ENCODE measurements around the gene COBL.

COBL gene

DNA sequence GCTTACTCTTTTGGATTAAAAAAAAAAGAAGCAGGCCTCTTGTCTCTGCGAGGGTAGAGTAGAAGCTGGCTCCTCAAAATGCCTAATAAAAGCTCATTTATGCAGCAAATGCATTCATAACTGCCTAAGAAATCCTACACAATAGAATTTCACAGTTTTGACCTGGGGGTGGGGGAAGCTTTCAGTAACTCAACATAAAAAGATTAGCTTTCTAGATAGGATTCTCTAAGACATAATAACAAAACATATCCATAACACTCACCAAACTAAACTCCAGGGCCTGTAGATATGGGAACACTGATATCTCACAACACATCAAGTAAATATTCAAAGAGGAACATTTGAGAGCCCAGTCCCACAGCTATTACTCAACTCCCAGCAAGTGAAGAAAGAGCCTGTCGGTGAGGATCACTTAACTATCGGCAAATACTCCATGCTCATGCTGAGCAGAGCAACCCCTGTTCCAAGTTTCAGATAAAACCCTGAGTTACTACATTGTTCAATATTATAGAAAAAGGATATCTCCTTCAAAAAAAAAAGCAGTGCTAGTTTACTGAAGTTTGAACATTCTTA, 88.1 kb downstream of the COBL start:
- TF ChIP-seq CTCF (IDR thresholded peaks at IDR 0.05; ENCODE audit: control insufficient read depth, insufficient read depth, low read depth, low read length, missing control alignments): no peak
- no peak for DNase-seq (ENCODE audit: low read depth)

GRCh38 chr7:51227861-51228260, 88.7 kb downstream of the COBL start:
- no peak overlapping the region for H3K4me3 ChIP-seq (ENCODE audit: control insufficient read depth, low read depth, low read length)
- DNase-seq (ENCODE audit: low read depth): no peak
- no peak for TF ChIP-seq CTCF (IDR thresholded peaks at IDR 0.05; ENCODE audit: control insufficient read depth, insufficient read depth, low read depth, low read length, missing control alignments)

More for the DNA sequence above, 88.1 kb downstream of the COBL start:
- H3K4me3 ChIP-seq (ENCODE audit: control insufficient read depth, low read depth, low read length): no peak overlapping the region

DNA sequence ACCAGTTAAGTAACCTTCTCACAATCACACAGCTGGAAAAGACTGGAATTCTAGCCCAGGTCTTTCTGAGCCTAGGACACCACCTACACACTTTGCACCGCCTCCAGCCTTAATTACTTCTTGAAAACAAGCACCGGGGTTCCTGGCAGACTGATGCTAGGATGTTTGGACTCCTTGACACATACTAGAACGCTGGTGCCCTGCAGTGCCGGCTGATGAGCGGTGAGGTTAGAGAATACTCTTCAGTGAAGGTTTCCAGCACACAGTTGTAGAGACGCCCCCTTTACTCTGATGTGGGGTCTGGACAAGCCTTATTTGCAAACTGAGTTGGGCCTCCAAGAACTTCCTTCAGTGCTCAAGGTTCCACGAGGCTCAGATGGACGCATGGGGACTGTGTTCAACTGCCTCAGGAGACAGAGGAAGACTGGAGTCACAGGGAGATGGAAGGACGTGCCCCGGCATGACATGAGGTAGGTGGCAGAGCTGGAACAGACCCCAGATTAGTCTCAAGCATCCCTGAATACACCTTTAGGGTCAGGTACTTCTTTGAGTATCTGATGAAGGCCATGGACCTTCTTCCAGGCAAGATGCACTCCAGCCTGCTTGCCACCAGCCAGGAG, 89.6 kb downstream of the COBL start:
- no peak for TF ChIP-seq CTCF (IDR thresholded peaks at IDR 0.05; ENCODE audit: control insufficient read depth, insufficient read depth, low read depth, low read length, missing control alignments)
- no peak overlapping the region for H3K4me3 ChIP-seq (ENCODE audit: control insufficient read depth, low read depth, low read length)
- DNase-seq (ENCODE audit: low read depth): no peak

DNA sequence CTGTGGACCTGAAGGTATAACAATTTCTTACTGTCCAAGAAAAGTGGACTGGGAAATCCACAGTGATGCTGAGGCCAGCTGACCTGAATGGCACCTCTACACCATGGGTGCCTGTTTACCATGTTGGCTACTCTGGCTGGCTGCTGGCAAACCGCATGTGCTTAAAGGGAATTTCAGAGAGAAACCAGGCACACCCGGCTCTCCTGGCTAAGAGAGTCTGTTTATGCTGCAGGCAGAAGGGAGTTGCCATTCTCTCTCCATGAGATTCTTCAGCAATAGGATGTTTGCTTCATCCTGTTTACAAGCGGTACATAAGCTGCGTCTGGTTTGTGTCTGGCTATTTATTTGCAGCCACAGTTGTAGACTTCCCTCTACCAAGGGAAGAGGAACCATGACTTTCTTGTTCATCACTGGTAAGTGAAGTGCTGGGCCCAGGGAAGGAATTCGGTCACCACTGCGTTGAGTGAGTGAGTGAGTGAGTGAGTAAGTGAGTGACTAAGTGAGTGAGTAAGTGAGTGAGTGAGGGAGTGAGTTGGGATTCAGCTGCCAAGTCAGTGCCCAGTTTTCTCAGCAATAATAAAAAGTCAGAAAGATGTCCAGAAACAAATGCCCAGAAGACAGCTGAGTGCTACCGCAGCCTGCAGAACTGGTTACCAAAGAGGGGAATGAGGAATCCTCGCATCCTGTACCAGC, 90.4 kb downstream of the COBL start:
- DNase-seq (ENCODE audit: low read depth): no peak
- TF ChIP-seq CTCF (IDR thresholded peaks at IDR 0.05; ENCODE audit: control insufficient read depth, insufficient read depth, low read depth, low read length, missing control alignments): no peak
- H3K4me3 ChIP-seq (ENCODE audit: control insufficient read depth, low read depth, low read length): no peak overlapping the region

DNA sequence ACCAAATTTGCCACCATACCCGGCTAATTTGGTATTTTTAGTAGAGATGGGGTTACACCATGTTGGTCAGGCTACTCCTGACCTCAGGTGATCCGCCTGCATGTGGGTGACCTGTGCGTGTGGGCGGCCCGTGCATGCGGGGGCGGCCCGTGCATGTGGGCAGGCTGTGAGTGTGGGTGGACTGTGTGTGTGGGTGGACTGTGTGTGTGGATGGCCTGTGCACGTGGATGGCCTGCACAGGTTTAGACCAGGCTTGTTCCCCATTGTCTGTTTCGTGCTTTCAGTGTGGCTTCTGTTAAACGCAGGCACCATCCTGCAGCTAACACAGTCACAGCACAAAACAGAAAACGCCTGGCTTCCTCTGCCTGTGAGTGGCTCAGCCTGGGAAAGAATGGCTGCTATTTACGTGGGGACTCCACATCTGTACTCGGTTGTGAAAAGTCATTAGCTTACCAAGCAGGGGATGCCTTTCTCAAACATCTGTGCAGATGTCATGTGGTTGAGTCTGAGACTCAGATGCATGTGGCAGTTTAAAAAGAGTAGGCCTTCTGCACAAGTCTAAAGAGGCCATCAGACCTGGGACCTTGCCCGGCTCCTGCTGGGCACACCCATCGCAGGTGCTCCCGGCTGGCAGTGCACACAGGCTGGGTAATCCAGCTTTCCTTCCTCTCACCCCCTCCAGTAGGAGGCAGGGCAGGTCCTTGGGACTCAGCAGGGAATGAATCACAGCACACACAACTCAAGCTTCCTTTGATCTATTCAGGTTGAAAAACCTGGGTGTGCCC, 91.6 kb downstream of the COBL start:
- no peak overlapping the region for H3K4me3 ChIP-seq (ENCODE audit: control insufficient read depth, low read depth, low read length)
- no peak for TF ChIP-seq CTCF (IDR thresholded peaks at IDR 0.05; ENCODE audit: control insufficient read depth, insufficient read depth, low read depth, low read length, missing control alignments)
- no peak for DNase-seq (ENCODE audit: low read depth)

GRCh38 chr7:51223505-51223904, 93.1 kb downstream of the COBL start:
- TF ChIP-seq CTCF (IDR thresholded peaks at IDR 0.05; ENCODE audit: control insufficient read depth, insufficient read depth, low read depth, low read length, missing control alignments): no peak

More at GRCh38 chr7:51223505-51223904, 93.1 kb downstream of the COBL start:
- DNase-seq (ENCODE audit: low read depth): no peak
- no peak overlapping the region for H3K4me3 ChIP-seq (ENCODE audit: control insufficient read depth, low read depth, low read length)
